Testis (tissue), 3 donors: ENCODE data around the gene PCED1A. TPM values are rescaled to one million over a fixed set of nuclear protein-coding genes. Genes with fewer than 3 reads are reported as not detected.

Source experiments
- DNase-seq: peaks from one replicate; pipeline ENCODE4 v3.0.0-alpha.2; 2019
- H3K27ac ChIP-seq, 2 donors: fragments of 200-600 bp; sonication (generic); one replicate each; pipeline ENCODE4 v1.5.1; 2019
- H3K27me3 ChIP-seq: fragments of 200-600 bp; sonication (generic); one replicate; pipeline ENCODE4 v1.5.1; 2019
- H3K36me3 ChIP-seq: fragments of 200-600 bp; sonication (generic); one replicate; pipeline ENCODE4 v1.5.1; 2017; ENCODE audit warnings: low read depth; ENCODE audit errors: missing control alignments
- H3K4me1 ChIP-seq: fragments of 200-600 bp; sonication (generic); one replicate; pipeline ENCODE4 v1.5.1; 2019
- H3K4me3 ChIP-seq, 2 donors: fragments of 200-600 bp; sonication (generic); one replicate each; pipeline ENCODE4 v1.5.1; 2017 to 2019
- H3K9me3 ChIP-seq: fragments of 200-600 bp; sonication (generic); one replicate; pipeline ENCODE4 v1.5.1; 2017
- POLR2A ChIP-seq: fragments of 450-650 bp; IDR thresholded peaks from one replicate; pipeline ENCODE4 v1.6.1; 2017; ENCODE audit warnings: antibody characterized with exemption, mild to moderate bottlenecking, moderate library complexity
- WGBS, 2 donors: methylation state at CpG; one replicate each; pipeline ENCODE4 v1.1.5; 2018; 5-methylcytosine and 5-hydroxymethylcytosine counted together
- intact Hi-C: fragments of 100-400 bp; cut with DNase I; formaldehyde crosslinking; loops from one replicate; pipeline ENCODE4 v1.15.1; 2023; ENCODE audit warnings: low total_unique reads
- polyA plus RNA-seq: library from polyadenylated mRNA; stranded (reverse); fragments of 350-450 nt; fragmentation: Illumina TruSeq; extraction: RNeasy Lipid Tissue Mini Kit (QIAGEN cat#74804); gene quantifications from one replicate; pipeline ENCODE4 v1.2.3, GENCODE V29; 2014; ENCODE audit warnings: low read depth, low replicate concordance; ENCODE audit not compliant: insufficient read depth
- total RNA-seq, 2 donors: library from RNA; depleted of rRNA; stranded (reverse); fragments of >200 nt; gene quantifications; one replicate each; pipeline ENCODE4 v1.2.3, GENCODE V29; 2016
- TF ChIP-seq, protein P1 (sequence below), 3 experiments: fragments of 450-650 bp in 2 of 3; fragments of 200-600 bp in 1 of 3; sonication (generic) in 1 of 3; IDR thresholded peaks; one replicate each; pipeline ENCODE4 v1.5.1; 2016 to 2019; ENCODE audit warnings: antibody characterized with exemption in 3 of 3, mild to moderate bottlenecking in 2 of 3, moderate library complexity in 1 of 3

PCED1A gene
- total and polyA plus RNA-seq, 3 donors from 2014 or later: 20.8 to 51.1 (median 46.0) TPM

DNA sequence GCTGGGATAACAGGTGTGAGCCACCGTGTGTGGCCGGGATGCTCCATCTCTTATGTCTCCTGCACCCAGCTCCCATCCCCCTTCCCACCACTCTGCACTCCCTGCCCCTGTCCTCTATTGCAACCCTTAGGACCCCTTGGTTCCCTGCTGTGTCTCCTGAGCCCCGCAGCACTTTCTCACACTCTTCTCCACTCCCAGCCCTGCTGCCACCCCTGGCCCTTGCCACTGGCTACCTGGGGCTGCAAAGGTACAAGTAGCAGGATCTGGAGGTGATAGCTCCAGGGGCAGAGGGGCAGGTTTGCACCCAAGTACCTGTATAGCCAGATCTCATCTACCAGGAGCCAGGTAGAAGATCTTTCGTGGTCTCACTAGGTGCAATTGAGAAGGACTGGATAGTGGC, 33.4 kb downstream of the PCED1A start:
- H3K9me3 ChIP-seq: no peaks in the 10 kb centered on the region
- TF ChIP-seq, protein P1, sequence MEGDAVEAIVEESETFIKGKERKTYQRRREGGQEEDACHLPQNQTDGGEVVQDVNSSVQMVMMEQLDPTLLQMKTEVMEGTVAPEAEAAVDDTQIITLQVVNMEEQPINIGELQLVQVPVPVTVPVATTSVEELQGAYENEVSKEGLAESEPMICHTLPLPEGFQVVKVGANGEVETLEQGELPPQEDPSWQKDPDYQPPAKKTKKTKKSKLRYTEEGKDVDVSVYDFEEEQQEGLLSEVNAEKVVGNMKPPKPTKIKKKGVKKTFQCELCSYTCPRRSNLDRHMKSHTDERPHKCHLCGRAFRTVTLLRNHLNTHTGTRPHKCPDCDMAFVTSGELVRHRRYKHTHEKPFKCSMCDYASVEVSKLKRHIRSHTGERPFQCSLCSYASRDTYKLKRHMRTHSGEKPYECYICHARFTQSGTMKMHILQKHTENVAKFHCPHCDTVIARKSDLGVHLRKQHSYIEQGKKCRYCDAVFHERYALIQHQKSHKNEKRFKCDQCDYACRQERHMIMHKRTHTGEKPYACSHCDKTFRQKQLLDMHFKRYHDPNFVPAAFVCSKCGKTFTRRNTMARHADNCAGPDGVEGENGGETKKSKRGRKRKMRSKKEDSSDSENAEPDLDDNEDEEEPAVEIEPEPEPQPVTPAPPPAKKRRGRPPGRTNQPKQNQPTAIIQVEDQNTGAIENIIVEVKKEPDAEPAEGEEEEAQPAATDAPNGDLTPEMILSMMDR (IDR thresholded peaks at IDR 0.05): no peak
- no peak for TF ChIP-seq POLR2A
- no peak overlapping the region for H3K4me3 ChIP-seq
- no peaks in the 10 kb centered on the region for H3K36me3 ChIP-seq
- intact Hi-C loops: no loop called here
- DNase-seq: no peak
- no peak overlapping the region for H3K27ac ChIP-seq
- WGBS, 2 donors: 79 to 87% methylated on average over 4 of the region's 4 CpGs
- H3K4me1 ChIP-seq: no peaks in the 10 kb centered on the region
- H3K27me3 ChIP-seq: no peaks in the 10 kb centered on the region

DNA sequence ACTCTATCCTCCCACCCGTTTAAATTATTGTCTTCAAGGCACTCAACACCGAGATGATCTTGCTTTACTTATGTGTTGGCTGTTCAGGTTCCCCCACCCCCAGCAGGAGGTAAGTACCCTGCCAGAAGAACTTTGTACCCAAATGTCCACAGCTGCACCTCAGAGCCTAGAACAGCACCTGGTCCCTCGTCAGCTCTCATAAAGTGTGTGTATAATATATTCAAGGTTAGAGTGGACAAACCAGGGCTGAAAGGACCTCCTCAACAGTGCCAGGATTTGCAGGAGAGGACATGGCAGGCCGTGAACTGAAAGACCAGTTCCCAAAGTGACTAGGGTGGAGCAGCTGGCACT, 34.1 kb downstream of the PCED1A start:
- Histone ChIP-seq H3K9me3 (no peaks in the 10 kb centered on the region), H3K4me3 (no peak overlapping the region), H3K4me1 (no peaks in the 10 kb centered on the region), H3K27ac (no peak overlapping the region), H3K36me3 (no peaks in the 10 kb centered on the region), H3K27me3 (no peaks in the 10 kb centered on the region)
- WGBS, 2 donors: 27 to 49% methylated on average over 4 of the region's 4 CpGs
- no peak for DNase-seq
- intact Hi-C loops: no loop called here
- no peak for TF ChIP-seq POLR2A
- TF ChIP-seq, protein P1 (IDR thresholded peaks at IDR 0.05): no peak

DNA sequence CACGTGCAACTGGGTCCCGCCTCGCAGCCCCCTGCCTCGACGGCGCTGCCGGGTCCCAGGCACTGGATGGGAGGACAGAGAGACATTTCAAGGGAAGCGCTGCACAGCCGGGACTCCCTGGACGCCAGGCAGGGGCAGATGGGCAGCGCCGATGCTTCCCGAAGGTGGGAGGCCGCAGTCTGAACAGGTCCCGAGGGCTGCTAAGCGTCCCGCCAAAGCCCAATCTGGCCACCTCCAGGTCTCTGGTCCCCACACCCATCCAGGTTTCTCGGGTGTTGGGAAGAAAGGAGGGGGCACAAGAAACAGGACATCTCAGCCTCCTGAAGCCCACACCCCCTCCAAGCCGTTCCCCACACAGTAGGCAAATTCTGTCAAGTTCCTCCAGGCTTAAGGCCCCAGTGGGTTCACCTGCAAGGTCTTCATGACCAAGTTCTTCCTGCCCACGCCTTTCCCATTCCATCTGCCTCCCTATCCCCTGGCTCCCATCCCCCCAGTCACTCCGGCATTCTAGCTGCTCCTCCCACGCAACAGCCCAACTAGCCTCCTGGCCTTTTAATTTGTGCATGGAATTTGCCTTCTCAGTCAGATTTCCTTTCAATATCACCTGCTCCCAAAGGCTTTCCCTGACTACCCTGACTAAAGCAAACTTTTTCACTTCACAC, 34.6 kb downstream of the PCED1A start:
- H3K27me3 ChIP-seq: no peaks in the 10 kb centered on the region
- no peaks in the 10 kb centered on the region for H3K36me3 ChIP-seq
- no peak for DNase-seq
- 33 to 37% methylated on average over 4 to 17 of the region's 22 CpGs for WGBS, 2 donors
- intact Hi-C loops: no loop called here
- no peaks in the 10 kb centered on the region for H3K9me3 ChIP-seq
- no peak overlapping the region for H3K4me3 ChIP-seq
- H3K27ac ChIP-seq: no peak overlapping the region
- TF ChIP-seq POLR2A: no peak
- TF ChIP-seq, protein P1 (IDR thresholded peaks at IDR 0.05): no peak
- H3K4me1 ChIP-seq: no peaks in the 10 kb centered on the region

DNA sequence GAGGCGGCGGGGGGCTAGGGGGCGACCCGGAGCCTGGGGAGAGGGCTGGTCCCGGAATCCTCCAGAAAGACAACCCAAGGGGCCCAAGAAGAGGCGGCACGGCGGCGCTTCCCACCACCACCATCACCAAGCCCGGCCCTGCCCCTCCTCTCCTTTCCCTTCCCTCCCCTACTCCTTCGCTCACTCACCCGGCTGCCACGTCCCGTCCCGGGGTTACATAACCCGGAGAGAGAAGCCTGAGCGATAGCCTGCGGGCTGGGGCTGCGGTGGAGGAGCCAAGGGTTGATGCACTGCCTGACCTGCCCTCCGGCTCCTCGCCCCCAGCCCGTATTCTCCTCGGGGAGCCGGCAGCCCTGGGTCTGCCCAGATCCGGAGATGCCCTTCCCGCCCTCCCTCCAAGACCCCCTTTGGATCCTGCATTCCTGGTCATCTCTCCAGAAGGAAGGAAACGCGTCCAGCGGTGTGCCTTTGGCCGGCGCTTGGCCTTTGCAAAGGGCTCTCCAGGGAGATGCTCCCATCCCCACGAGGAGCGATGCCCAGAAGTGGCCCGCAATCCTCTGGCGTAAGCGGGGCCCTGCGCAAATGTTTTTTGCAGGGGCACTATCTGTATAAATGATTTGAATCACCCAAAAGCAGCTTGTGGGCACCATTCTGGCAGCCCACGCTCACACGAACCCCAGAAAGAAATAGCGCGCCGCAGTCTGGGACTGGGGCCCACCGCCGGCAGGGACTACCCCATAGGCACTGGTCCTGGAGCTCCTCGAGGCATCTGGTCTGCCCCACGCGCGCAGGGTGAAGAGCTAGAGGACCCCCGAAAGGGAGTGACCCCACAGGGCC, 35.4 kb downstream of the PCED1A start:
- 13% methylated on average over 46 to 47 of the region's 49 CpGs for WGBS, 2 donors
- intact Hi-C loops: no loop called here
- no peak for DNase-seq
- H3K4me3 ChIP-seq: no peak overlapping the region
- TF ChIP-seq, protein P1 (IDR thresholded peaks at IDR 0.05): no peak
- no peak for TF ChIP-seq POLR2A
- H3K27me3 ChIP-seq: no peaks in the 10 kb centered on the region
- H3K36me3 ChIP-seq: no peaks in the 10 kb centered on the region
- no peak overlapping the region for H3K27ac ChIP-seq
- H3K9me3 ChIP-seq: no peaks in the 10 kb centered on the region
- H3K4me1 ChIP-seq: peaks cover 2% of the 10 kb centered on the region
